Psoas muscle (tissue), 8 donors: ENCODE results near the gene ARMS2. TPM values are rescaled to one million over a fixed set of nuclear protein-coding genes. Genes with fewer than 3 reads are reported as not detected.

ENCODE experiments used
- ATAC-seq, 4 donors: fragments of 200-7000 bp; cut with Tn5 transposase; one replicate each; pipeline ENCODE4 v1.9.1; 2020; ENCODE audit warnings: moderate library complexity in 3 of 4, mild to moderate bottlenecking in 2 of 4
- DNase-seq, 2 donors: peaks; one replicate each; pipeline ENCODE4 v3.0.0-alpha.2; 2020
- H3K27ac ChIP-seq: fragments of 200-600 bp; one replicate; pipeline ENCODE4 v1.8.0; 2022
- H3K27me3 ChIP-seq, 3 donors: fragments of 200-600 bp in 1 of 3; one replicate each; pipeline versions ENCODE4 v1.6.1 to v1.8.0; 2013 to 2022; ENCODE audit warnings: low read length in 2 of 3, mild to moderate bottlenecking in 2 of 3, moderate library complexity in 1 of 3; ENCODE audit not compliant: insufficient read depth in 3 of 3
- H3K36me3 ChIP-seq, 2 donors: fragments of 200-600 bp in 1 of 2; one replicate each; pipeline versions ENCODE4 v1.6.1 to v1.8.0; 2013 to 2022; ENCODE audit warnings: low read depth in 1 of 2, mild to moderate bottlenecking in 1 of 2, moderate library complexity in 1 of 2; ENCODE audit not compliant: insufficient read depth in 1 of 2
- H3K4me1 ChIP-seq: fragments of 200-600 bp; one replicate; pipeline ENCODE4 v1.8.0; 2022
- H3K4me3 ChIP-seq: fragments of 200-600 bp; one replicate; pipeline ENCODE4 v1.8.0; 2022; ENCODE audit warnings: mild to moderate bottlenecking
- H3K9me3 ChIP-seq: fragments of 200-600 bp; one replicate; pipeline ENCODE4 v1.8.0; 2022
- CTCF ChIP-seq: fragments of 200-600 bp; IDR thresholded peaks from one replicate; pipeline ENCODE4 v1.8.0; 2022; ENCODE audit warnings: antibody characterized with exemption
- WGBS, 3 donors: extraction: QIAGEN DNeasy Blood & Tissue Kit; methylation state at CpG; one replicate each; pipeline versions ENCODE4 v1.1.6 to v1.1.7; 2013; 5-methylcytosine and 5-hydroxymethylcytosine counted together
- intact Hi-C, 2 donors: fragments of 100-400 bp; cut with DNase I; formaldehyde crosslinking; loops; one replicate each; pipeline versions ENCODE4 v1.11.0 to v1.14.2; 2022
- polyA plus RNA-seq, 3 donors: library from polyadenylated mRNA; stranded (reverse); fragments of 200-250 nt; gene quantifications; one replicate each; pipeline ENCODE4 v1.2.3, GENCODE V29; 2013
- total RNA-seq, 4 donors: library from RNA; stranded (reverse); fragmentation: NEBNext Ultra II Directional in 2 of 4; extraction: Animal tissue kit (Norgen Biotek cat#: 25700) in 2 of 4; gene quantifications; one replicate each; pipeline versions ENCODE4 v1.2.1 to v1.2.4, GENCODE V29; 2021 to 2023
- donor health status: healthy with polysubstance abuse.
- donor health status: DM: no; HTN: no; CAD: no; lungs with moderate emphysema.
- donor health status: Bipolar disorder and iron deficiency.
- donor health status: healthy.
- donor health status: DM: yes; HTN: yes; CAD: no.
- donor health status: DM: no; HTN: no; CAD: no.
- donor health status: DM: no; HTN: no; CAD: no.
- donor health status: DM: yes; HTN: yes; CAD: no.

The ARMS2 gene
- total and polyA plus RNA-seq, 7 donors = 0.47 TPM; not detected in 6

GRCh38 chr10:122462533-122463465, 8.3 kb downstream of the ARMS2 start:
- WGBS, 3 donors = 4 to 7% (median 4%) methylated on average over 47 of the region's 47 CpGs
- Histone ChIP-seq H3K27ac (peak overlapping the region; percentile 61), H3K4me1 (peaks cover 26% of the 10 kb centered on the region), H3K27me3 (no peaks in the 10 kb centered on the region), H3K4me3 (peak overlapping the region; percentile 76), H3K9me3 (no peaks in the 10 kb centered on the region), H3K36me3 (no peaks in the 10 kb centered on the region)
- intact Hi-C loops = loop anchor here in 1 of 2 donors (10.0 kb wide), 1 partner anchor 102 kb away; the partner anchor contains the start of gene DMBT1
- TF ChIP-seq CTCF = no peak
- DNase-seq (peak; percentile 77 to 81), ATAC-seq (peak; percentile 54 to 79 (median 62))

GRCh38 chr10:122463466-122464249, 9.2 kb downstream of the ARMS2 start:
- ATAC-seq = no peak
- DNase-seq = no peak
- intact Hi-C loops = loop anchor here in 1 of 2 donors (10.0 kb wide), 1 partner anchor 101 kb away; the partner anchor contains the start of gene DMBT1
- H3K4me3 ChIP-seq = peak overlapping the region; percentile 76
- 44 to 65% (median 56%) methylated on average over 17 of the region's 17 CpGs for WGBS, 3 donors
- H3K36me3 ChIP-seq = no peaks in the 10 kb centered on the region
- H3K9me3 ChIP-seq = no peaks in the 10 kb centered on the region
- TF ChIP-seq CTCF = no peak
- H3K4me1 ChIP-seq = peaks cover 26% of the 10 kb centered on the region
- no peaks in the 10 kb centered on the region for H3K27me3 ChIP-seq
- H3K27ac ChIP-seq = peak overlapping the region; percentile 61

GRCh38 chr10:122464250-122464510, 9.7 kb downstream of the ARMS2 start:
- intact Hi-C loops = loop anchor here in 1 of 2 donors (10.0 kb wide), 1 partner anchor 101 kb away; the partner anchor contains the start of gene DMBT1
- 29 to 59% (median 56%) methylated on average over 4 of the region's 4 CpGs for WGBS, 3 donors
- Histone ChIP-seq H3K4me1 (peaks cover 27% of the 10 kb centered on the region), H3K27me3 (no peaks in the 10 kb centered on the region), H3K27ac (no peak overlapping the region), H3K9me3 (no peaks in the 10 kb centered on the region), H3K36me3 (no peaks in the 10 kb centered on the region), H3K4me3 (peak overlapping the region; percentile 7)
- ATAC-seq (no peak), DNase-seq (no peak)
- no peak for TF ChIP-seq CTCF

GRCh38 chr10:122464586-122464985, 10.1 kb downstream of the ARMS2 start:
- Histone ChIP-seq H3K4me3 (peak overlapping the region; percentile 7), H3K27ac (no peak overlapping the region), H3K9me3 (no peaks in the 10 kb centered on the region), H3K36me3 (no peaks in the 10 kb centered on the region), H3K27me3 (no peaks in the 10 kb centered on the region), H3K4me1 (peaks cover 31% of the 10 kb centered on the region)
- peak in 3 of 4 donors; percentile 16 to 46 (median 45) for ATAC-seq
- 36 to 56% (median 47%) methylated on average over 11 of the region's 11 CpGs for WGBS, 3 donors
- no peak for DNase-seq
- no peak for TF ChIP-seq CTCF
- intact Hi-C loops = loop anchor here in 1 of 2 donors (10.0 kb wide), 1 partner anchor 100 kb away; the partner anchor contains the start of gene DMBT1
